CD8-positive, alpha-beta memory T cell (primary cell): Measurements from ENCODE around the gene PTPRU. TPM values are rescaled to one million over a fixed set of nuclear protein-coding genes. Genes with fewer than 3 reads are reported as not detected.

Experiments
- CTCF ChIA-PET: fragments of 350-600 bp; sonication (Branson Sonifier 250); formaldehyde crosslinking; loops from one replicate; lab custom pipeline; 2021; ENCODE audit warnings: antibody characterized with exemption; lab: Charles Lee
- POLR2A ChIA-PET: fragments of 350-600 bp; sonication (Branson Sonifier 250); formaldehyde crosslinking; loops from one replicate; lab custom pipeline; 2021; ENCODE audit warnings: antibody characterized with exemption; lab: Charles Lee
- DNase-seq, 5 donors: peaks; one replicate each; pipeline versions ENCODE4 v3.0.0 to v3.0.0-alpha.2; 2020 to 2022; ENCODE audit warnings: mixed read lengths in 1 of 5
- H3K27ac ChIP-seq: one replicate; pipeline ENCODE4 v1.7.0; 2013; ENCODE audit warnings: low read depth, mild to moderate bottlenecking, low read length, moderate library complexity
- H3K27me3 ChIP-seq: 2 replicates; pipeline ENCODE4 v1.7.0; 2013; ENCODE audit warnings: low read length, mild to moderate bottlenecking; ENCODE audit not compliant: insufficient read depth, poor library complexity, severe bottlenecking
- H3K36me3 ChIP-seq: 2 replicates; pipeline ENCODE4 v1.7.0; 2013; ENCODE audit warnings: mild to moderate bottlenecking, low read length, moderate library complexity; ENCODE audit not compliant: insufficient read depth
- H3K4me1 ChIP-seq: 2 replicates; pipeline ENCODE4 v1.7.0; 2013; ENCODE audit warnings: mild to moderate bottlenecking, low read length, moderate library complexity; ENCODE audit not compliant: insufficient read depth
- H3K4me3 ChIP-seq: 2 replicates; pipeline ENCODE4 v1.7.0; 2013; ENCODE audit warnings: mild to moderate bottlenecking, low read length
- H3K9me3 ChIP-seq: 2 replicates; pipeline ENCODE4 v1.7.0; 2013; ENCODE audit warnings: mild to moderate bottlenecking, low read length
- H3K27ac Mint-ChIP-seq, 8 donors: one replicate each; pipeline ENCODE4 v1.8.0; 2020 to 2021; ENCODE audit warnings: mixed read lengths in 8 of 8, mild to moderate bottlenecking in 6 of 8, inconsistent platforms in 3 of 8, moderate library complexity in 3 of 8
- H3K27me3 Mint-ChIP-seq, 2 donors: one replicate each; pipeline ENCODE4 v1.8.0; 2020 to 2021; ENCODE audit warnings: mixed read lengths in 2 of 2, mild to moderate bottlenecking in 1 of 2, moderate library complexity in 1 of 2
- H3K36me3 Mint-ChIP-seq, 3 donors: one replicate each; pipeline ENCODE4 v1.8.0; 2020 to 2021; ENCODE audit warnings: mixed read lengths in 3 of 3, inconsistent platforms in 1 of 3, mild to moderate bottlenecking in 1 of 3
- H3K4me1 Mint-ChIP-seq, 3 donors: one replicate each; pipeline ENCODE4 v1.8.0; 2020 to 2021; ENCODE audit warnings: mixed read lengths in 3 of 3, inconsistent platforms in 1 of 3, mild to moderate bottlenecking in 1 of 3
- H3K4me3 Mint-ChIP-seq, 7 donors: one replicate each; pipeline ENCODE4 v1.8.0; 2020 to 2021; ENCODE audit warnings: mixed read lengths in 7 of 7, mild to moderate bottlenecking in 6 of 7, moderate library complexity in 4 of 7, inconsistent platforms in 2 of 7
- H3K9me3 Mint-ChIP-seq, 5 donors: one replicate each; pipeline ENCODE4 v1.8.0; 2020 to 2022; ENCODE audit warnings: mixed read lengths in 5 of 5, mild to moderate bottlenecking in 3 of 5, moderate library complexity in 2 of 5, inconsistent platforms in 1 of 5
- polyA plus RNA-seq: library from polyadenylated mRNA; unstranded; fragments of 300-500 nt; fragmentation: Illumina TruSeq; gene quantifications from one replicate; pipeline ENCODE4 v1.2.3, GENCODE V29; 2021
- total RNA-seq, 2 experiments: library from RNA; stranded (reverse); gene quantifications; one replicate each; pipeline ENCODE4 v1.2.3, GENCODE V29; 2021

Gene PTPRU
- total and polyA plus RNA-seq, 3 experiments from 2014 or later: 0.13 to 0.62 (median 0.51) TPM

GRCh38 chr1:29324771-29325351, 88.5 kb downstream of the PTPRU start:
- no peak for DNase-seq
- H3K36me3 ChIP-seq: no peaks in the 10 kb centered on the region
- H3K4me3 ChIP-seq: no peak overlapping the region
- H3K9me3 ChIP-seq: no peaks in the 10 kb centered on the region
- CTCF ChIA-PET: no interaction called here
- Mint-ChIP-seq H3K9me3 (no peaks in the 10 kb centered on the region), H3K4me1 (no peaks in the 10 kb centered on the region), H3K36me3 (no peaks in the 10 kb centered on the region), H3K27me3 (peaks cover 6 to 7% of the 10 kb centered on the region in 2 donors), H3K27ac (no peak overlapping the region), H3K4me3 (no peak overlapping the region)
- POLR2A ChIA-PET: no interaction called here
- no peak overlapping the region for H3K27ac ChIP-seq
- no peaks in the 10 kb centered on the region for H3K4me1 ChIP-seq
- no peaks in the 10 kb centered on the region for H3K27me3 ChIP-seq

GRCh38 chr1:29325675-29326074, 89.4 kb downstream of the PTPRU start:
- CTCF ChIA-PET: no interaction called here
- Mint-ChIP-seq H3K4me1 (no peaks in the 10 kb centered on the region), H3K27ac (no peak overlapping the region), H3K36me3 (no peaks in the 10 kb centered on the region), H3K27me3 (peaks cover 6 to 10% of the 10 kb centered on the region in 2 donors), H3K9me3 (no peaks in the 10 kb centered on the region), H3K4me3 (no peak overlapping the region)
- POLR2A ChIA-PET: no interaction called here
- Histone ChIP-seq H3K4me3 (no peak overlapping the region), H3K4me1 (no peaks in the 10 kb centered on the region), H3K36me3 (no peaks in the 10 kb centered on the region), H3K27me3 (no peaks in the 10 kb centered on the region), H3K27ac (no peak overlapping the region), H3K9me3 (no peaks in the 10 kb centered on the region)
- DNase-seq: no peak

DNA sequence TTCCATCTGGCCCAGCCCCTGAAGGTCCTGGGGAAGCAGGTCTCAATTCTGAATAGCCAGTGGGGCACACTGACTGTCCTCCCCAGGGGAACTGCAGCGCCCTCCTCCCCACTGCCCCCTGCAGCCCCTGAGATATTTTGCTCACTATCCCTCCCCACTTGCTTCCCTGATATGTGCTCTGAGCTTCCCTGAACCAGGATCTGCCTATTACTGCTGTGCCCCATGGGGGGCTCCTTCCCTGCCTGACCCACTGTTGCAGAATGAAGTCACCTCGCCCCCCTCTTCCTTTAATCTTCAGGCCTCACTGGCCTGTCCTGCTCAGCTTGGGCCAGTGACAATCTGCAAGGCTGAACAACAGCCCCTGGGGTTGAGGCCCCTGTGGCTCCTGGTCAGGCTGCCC, 89.8 kb downstream of the PTPRU start:
- H3K4me3 Mint-ChIP-seq: no peak overlapping the region
- H3K9me3 Mint-ChIP-seq: no peaks in the 10 kb centered on the region
- Histone ChIP-seq H3K27me3 (no peaks in the 10 kb centered on the region), H3K36me3 (no peaks in the 10 kb centered on the region), H3K4me1 (no peaks in the 10 kb centered on the region), H3K27ac (no peak overlapping the region), H3K4me3 (no peak overlapping the region), H3K9me3 (no peaks in the 10 kb centered on the region)
- H3K27ac Mint-ChIP-seq: no peak overlapping the region
- H3K4me1 Mint-ChIP-seq: no peaks in the 10 kb centered on the region
- H3K36me3 Mint-ChIP-seq: no peaks in the 10 kb centered on the region
- ChIA-PET POLR2A (no interaction called here), CTCF (no interaction called here)
- H3K27me3 Mint-ChIP-seq: peaks cover 6 to 13% of the 10 kb centered on the region in 2 donors
- no peak for DNase-seq

- H3K4me3 Mint-ChIP-seq: no peak overlapping the region
- H3K9me3 Mint-ChIP-seq: peaks cover 0 to 2% (median 0%) of the 10 kb centered on the region in 5 donors
- POLR2A ChIA-PET: no interaction called here
- CTCF ChIA-PET: no interaction called here
- Histone ChIP-seq H3K27ac (no peak overlapping the region), H3K9me3 (no peaks in the 10 kb centered on the region), H3K4me1 (no peaks in the 10 kb centered on the region), H3K36me3 (no peaks in the 10 kb centered on the region), H3K27me3 (no peaks in the 10 kb centered on the region), H3K4me3 (no peak overlapping the region)
- no peak for DNase-seq
- no peaks in the 10 kb centered on the region for H3K4me1 Mint-ChIP-seq
- peaks cover 10 to 23% of the 10 kb centered on the region in 2 donors for H3K27me3 Mint-ChIP-seq
- H3K27ac Mint-ChIP-seq: no peak overlapping the region
- H3K36me3 Mint-ChIP-seq: no peaks in the 10 kb centered on the region
These were observed 91.1 kb downstream of the PTPRU start for GRCh38 chr1:29327223-29327935.

DNA sequence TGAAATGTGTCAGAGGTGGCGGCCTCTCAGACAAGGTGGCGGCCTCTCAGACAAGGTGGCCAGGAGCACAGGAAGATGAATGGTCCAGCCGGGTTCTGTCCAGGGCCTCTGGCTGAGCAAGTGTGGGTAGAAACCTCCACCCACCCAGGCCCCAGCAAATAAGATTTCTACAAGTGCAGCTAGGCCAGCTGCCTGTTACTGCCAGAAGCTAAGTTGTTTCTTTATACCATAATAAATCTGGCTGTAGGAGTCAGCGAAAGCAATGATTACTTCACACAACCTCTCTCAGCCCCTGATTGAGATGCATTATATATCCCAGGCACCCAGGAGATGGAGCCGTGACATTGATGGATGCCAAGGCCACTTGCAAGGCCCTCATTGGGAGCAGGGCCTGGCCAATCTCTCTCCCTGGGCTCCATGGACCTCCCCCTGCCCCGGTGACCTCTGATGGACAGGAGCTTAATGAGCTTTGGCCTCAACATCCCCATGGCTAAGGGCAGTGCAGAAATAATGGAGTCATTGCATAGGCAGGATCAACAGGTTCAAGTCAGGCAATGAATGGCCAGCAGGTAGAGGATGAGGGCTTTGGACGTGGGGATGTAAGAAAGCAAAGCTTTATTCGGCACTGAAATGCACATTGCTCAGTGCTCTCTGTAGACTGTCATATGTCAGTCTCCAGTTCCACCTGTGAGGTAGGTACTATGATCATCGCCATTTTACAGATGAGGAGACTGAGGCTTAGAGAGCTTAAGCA, 92.9 kb downstream of the PTPRU start:
- no peak overlapping the region for H3K4me3 ChIP-seq
- no peaks in the 10 kb centered on the region for H3K4me1 Mint-ChIP-seq
- no peak overlapping the region for H3K4me3 Mint-ChIP-seq
- ChIA-PET POLR2A (no interaction called here), CTCF (no interaction called here)
- no peaks in the 10 kb centered on the region for H3K27me3 ChIP-seq
- no peaks in the 10 kb centered on the region for H3K9me3 ChIP-seq
- no peaks in the 10 kb centered on the region for H3K36me3 Mint-ChIP-seq
- peaks cover 0 to 2% (median 0%) of the 10 kb centered on the region in 5 donors for H3K9me3 Mint-ChIP-seq
- H3K36me3 ChIP-seq: no peaks in the 10 kb centered on the region
- no peak overlapping the region for H3K27ac Mint-ChIP-seq
- no peak overlapping the region for H3K27ac ChIP-seq
- DNase-seq: no peak
- H3K4me1 ChIP-seq: no peaks in the 10 kb centered on the region
- H3K27me3 Mint-ChIP-seq: peaks cover 10 to 31% of the 10 kb centered on the region in 2 donors

GRCh38 chr1:29330089-29330488, 93.8 kb downstream of the PTPRU start:
- no peak overlapping the region for H3K27ac Mint-ChIP-seq
- no peak overlapping the region for H3K4me3 Mint-ChIP-seq
- no peak for DNase-seq
- H3K27me3 ChIP-seq: no peaks in the 10 kb centered on the region
- no peaks in the 10 kb centered on the region for H3K9me3 ChIP-seq
- H3K27ac ChIP-seq: no peak overlapping the region
- H3K4me1 Mint-ChIP-seq: no peaks in the 10 kb centered on the region
- CTCF ChIA-PET: no interaction called here
- POLR2A ChIA-PET: interaction anchor here (0.6 kb wide), 1 partner anchor 11 kb away, joined by 4 read pairs; no protein-coding TSS in a partner anchor
- peaks cover 7 to 31% of the 10 kb centered on the region in 2 donors for H3K27me3 Mint-ChIP-seq
- H3K36me3 Mint-ChIP-seq: no peaks in the 10 kb centered on the region
- H3K4me1 ChIP-seq: no peaks in the 10 kb centered on the region
- no peaks in the 10 kb centered on the region for H3K36me3 ChIP-seq
- no peak overlapping the region for H3K4me3 ChIP-seq
- peaks cover 0 to 2% (median 0%) of the 10 kb centered on the region in 5 donors for H3K9me3 Mint-ChIP-seq

- Histone ChIP-seq H3K4me3 (no peak overlapping the region), H3K27ac (no peak overlapping the region), H3K9me3 (no peaks in the 10 kb centered on the region), H3K4me1 (no peaks in the 10 kb centered on the region), H3K36me3 (no peaks in the 10 kb centered on the region), H3K27me3 (no peaks in the 10 kb centered on the region)
- H3K36me3 Mint-ChIP-seq: no peaks in the 10 kb centered on the region
- H3K4me3 Mint-ChIP-seq: no peak overlapping the region
- no peak overlapping the region for H3K27ac Mint-ChIP-seq
- no peak for DNase-seq
- ChIA-PET POLR2A (interaction anchor here (0.6 kb wide), 1 partner anchor 11 kb away, joined by 4 read pairs; no protein-coding TSS in a partner anchor), CTCF (no interaction called here)
- H3K27me3 Mint-ChIP-seq: peaks cover 7 to 35% of the 10 kb centered on the region in 2 donors
- H3K9me3 Mint-ChIP-seq: peaks cover 0 to 3% (median 0%) of the 10 kb centered on the region in 5 donors
- H3K4me1 Mint-ChIP-seq: no peaks in the 10 kb centered on the region
These were observed 94.5 kb downstream of the PTPRU start for GRCh38 chr1:29330856-29331255.

DNA sequence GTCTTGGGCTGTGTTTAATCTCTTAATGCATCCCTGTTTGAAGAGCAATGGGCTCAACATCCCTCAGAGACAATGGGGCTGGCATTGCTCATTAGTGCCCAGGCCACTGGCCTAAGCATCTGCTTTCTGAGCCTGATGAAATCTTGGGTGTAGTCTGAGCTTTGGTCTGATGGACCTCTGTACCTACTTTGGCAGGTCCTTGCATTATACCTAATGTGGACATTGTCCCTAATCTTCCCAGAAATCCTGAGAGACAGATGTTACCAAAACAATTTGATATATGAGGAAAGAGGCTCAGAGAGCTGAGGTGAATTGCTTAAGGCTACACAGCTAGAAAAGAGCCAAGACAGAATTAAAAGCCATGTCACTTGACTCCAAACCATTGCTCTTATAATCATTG, 95.0 kb downstream of the PTPRU start:
- H3K9me3 Mint-ChIP-seq: peaks cover 0 to 3% (median 0%) of the 10 kb centered on the region in 5 donors
- H3K4me3 Mint-ChIP-seq: no peak overlapping the region
- no peaks in the 10 kb centered on the region for H3K36me3 ChIP-seq
- H3K4me3 ChIP-seq: no peak overlapping the region
- H3K36me3 Mint-ChIP-seq: no peaks in the 10 kb centered on the region
- no peaks in the 10 kb centered on the region for H3K4me1 Mint-ChIP-seq
- H3K27ac ChIP-seq: no peak overlapping the region
- no peak overlapping the region for H3K27ac Mint-ChIP-seq
- no peak for DNase-seq
- no peaks in the 10 kb centered on the region for H3K4me1 ChIP-seq
- CTCF ChIA-PET: no interaction called here
- no peaks in the 10 kb centered on the region for H3K27me3 ChIP-seq
- POLR2A ChIA-PET: no interaction called here
- H3K9me3 ChIP-seq: no peaks in the 10 kb centered on the region
- H3K27me3 Mint-ChIP-seq: peaks cover 7 to 35% of the 10 kb centered on the region in 2 donors
